ENCODE measurements around the gene LHX3.

DNA sequence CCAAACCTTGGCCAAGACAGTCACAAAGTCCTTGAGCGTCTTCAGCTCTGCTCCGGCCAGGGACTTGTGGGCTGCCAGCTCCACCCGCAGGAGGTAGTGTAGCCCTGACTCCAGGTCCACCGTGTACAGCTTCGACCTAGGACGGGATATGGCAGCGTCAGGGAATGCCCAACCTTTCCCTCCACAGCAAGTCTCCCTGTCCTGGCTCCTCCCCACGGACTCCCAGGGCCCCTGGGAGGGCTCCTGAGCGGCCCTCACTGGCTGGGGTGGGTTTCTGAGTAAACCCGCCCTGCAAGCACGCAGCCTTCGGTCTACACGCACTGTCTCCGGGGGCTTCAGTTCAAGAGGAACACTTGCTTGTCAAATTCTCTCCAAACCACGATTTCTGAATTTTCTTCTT, 13.7 kb upstream of the LHX3 start:
- no peak for TF ChIP-seq EZH2phosphoT487 (IDR thresholded peaks at IDR 0.05; ENCODE audit: low read depth)
- TF ChIP-seq, protein P1, sequence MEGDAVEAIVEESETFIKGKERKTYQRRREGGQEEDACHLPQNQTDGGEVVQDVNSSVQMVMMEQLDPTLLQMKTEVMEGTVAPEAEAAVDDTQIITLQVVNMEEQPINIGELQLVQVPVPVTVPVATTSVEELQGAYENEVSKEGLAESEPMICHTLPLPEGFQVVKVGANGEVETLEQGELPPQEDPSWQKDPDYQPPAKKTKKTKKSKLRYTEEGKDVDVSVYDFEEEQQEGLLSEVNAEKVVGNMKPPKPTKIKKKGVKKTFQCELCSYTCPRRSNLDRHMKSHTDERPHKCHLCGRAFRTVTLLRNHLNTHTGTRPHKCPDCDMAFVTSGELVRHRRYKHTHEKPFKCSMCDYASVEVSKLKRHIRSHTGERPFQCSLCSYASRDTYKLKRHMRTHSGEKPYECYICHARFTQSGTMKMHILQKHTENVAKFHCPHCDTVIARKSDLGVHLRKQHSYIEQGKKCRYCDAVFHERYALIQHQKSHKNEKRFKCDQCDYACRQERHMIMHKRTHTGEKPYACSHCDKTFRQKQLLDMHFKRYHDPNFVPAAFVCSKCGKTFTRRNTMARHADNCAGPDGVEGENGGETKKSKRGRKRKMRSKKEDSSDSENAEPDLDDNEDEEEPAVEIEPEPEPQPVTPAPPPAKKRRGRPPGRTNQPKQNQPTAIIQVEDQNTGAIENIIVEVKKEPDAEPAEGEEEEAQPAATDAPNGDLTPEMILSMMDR (IDR thresholded peaks at IDR 0.05; ENCODE audit: low read depth, low read length), result no peak

Measured in OCI-LY3 (cell line).